GM12874 (cell line): ENCODE data around the gene ATG16L1.

Source experiments
- TF ChIP-seq, protein P1 (sequence below): IDR thresholded peaks from 2 replicates; pipeline ENCODE4 v1.5.1; 2011; ENCODE audit warnings: low read depth, mild to moderate bottlenecking, control low read depth, low read length, moderate library complexity; ENCODE audit not compliant: insufficient read depth

ATG16L1 gene

DNA sequence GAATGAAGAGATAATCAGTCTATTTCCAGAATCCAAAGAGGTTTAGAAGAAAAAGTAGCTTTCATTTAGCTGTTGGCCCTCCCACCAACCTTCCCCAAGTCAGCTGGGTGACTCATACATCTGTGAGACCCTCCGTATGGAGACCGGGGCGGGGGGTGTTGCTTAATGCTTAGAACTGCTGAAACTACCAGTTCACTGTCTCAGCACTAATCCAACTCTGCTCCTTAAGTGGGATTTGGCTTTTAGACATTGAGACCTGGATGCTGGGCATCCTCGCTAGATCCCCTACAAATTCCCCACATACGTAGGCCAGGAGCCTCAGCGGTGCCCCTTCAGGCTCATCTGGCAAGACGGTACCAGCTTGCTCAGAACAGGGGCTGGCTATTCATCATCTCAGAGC, 56.1 kb downstream of the ATG16L1 start, which contains the start of gene SAG:
Gene SAG, plus strand, starts transcription at position 252 of the 400 bp plus-strand sequence. CDS start 1,374 bp downstream, outside the sequence.
- TF ChIP-seq, protein P1, sequence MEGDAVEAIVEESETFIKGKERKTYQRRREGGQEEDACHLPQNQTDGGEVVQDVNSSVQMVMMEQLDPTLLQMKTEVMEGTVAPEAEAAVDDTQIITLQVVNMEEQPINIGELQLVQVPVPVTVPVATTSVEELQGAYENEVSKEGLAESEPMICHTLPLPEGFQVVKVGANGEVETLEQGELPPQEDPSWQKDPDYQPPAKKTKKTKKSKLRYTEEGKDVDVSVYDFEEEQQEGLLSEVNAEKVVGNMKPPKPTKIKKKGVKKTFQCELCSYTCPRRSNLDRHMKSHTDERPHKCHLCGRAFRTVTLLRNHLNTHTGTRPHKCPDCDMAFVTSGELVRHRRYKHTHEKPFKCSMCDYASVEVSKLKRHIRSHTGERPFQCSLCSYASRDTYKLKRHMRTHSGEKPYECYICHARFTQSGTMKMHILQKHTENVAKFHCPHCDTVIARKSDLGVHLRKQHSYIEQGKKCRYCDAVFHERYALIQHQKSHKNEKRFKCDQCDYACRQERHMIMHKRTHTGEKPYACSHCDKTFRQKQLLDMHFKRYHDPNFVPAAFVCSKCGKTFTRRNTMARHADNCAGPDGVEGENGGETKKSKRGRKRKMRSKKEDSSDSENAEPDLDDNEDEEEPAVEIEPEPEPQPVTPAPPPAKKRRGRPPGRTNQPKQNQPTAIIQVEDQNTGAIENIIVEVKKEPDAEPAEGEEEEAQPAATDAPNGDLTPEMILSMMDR: no peak

DNA sequence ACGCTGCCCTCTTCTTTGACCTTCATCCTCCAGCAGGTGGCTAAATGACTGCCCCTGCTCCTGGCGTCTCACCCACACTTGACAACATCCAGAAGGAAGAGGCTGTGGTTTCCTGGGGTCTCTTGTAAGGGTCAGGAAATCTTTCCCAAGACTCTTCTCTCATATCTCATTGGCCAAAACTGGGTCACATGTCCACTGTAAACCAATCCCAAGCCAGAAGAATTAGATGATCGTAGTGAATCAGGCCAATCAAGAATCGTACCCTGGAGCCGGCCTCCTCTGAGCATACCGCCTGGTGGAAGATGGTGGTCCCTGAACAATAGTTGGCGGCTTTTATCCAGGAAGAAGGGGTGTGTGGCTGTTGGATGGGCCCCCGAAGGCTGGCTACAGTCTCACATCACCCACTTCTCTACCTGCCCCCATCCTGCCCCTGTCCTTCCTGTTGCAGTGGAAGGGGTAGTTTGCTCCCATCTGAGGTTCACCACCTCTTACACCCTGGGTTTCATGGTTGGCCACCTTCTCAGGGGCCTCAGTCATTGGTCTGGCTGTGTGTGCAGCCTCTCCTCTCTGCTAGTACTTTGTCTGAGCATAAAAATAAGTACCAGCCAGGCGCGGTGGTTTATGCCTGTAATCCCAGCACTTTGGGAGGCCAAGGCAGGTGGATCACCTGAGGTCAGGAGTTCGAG, 59.9 kb downstream of the ATG16L1 start:
- TF ChIP-seq, protein P1: no peak

DNA sequence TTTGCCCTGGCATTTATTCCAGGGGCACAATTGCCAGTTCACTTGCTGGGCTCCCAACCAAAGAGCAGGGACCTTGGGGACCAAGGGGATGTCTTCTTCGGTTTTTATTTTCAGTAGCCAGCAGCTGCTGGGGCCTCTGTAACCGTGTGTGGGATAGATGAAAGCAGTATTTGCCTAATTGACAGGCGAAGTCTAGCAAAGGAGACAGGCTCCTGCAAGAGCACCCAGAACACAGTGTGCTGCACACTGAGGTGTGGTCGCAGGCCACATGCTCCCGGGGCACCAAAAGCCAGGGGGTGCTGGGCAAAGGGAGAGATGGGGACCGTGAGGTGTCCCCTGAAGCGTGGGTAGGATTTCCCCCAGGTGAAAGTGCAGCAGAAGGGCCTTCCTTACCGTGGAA, 61.4 kb downstream of the ATG16L1 start:
- TF ChIP-seq, protein P1: no peak

DNA sequence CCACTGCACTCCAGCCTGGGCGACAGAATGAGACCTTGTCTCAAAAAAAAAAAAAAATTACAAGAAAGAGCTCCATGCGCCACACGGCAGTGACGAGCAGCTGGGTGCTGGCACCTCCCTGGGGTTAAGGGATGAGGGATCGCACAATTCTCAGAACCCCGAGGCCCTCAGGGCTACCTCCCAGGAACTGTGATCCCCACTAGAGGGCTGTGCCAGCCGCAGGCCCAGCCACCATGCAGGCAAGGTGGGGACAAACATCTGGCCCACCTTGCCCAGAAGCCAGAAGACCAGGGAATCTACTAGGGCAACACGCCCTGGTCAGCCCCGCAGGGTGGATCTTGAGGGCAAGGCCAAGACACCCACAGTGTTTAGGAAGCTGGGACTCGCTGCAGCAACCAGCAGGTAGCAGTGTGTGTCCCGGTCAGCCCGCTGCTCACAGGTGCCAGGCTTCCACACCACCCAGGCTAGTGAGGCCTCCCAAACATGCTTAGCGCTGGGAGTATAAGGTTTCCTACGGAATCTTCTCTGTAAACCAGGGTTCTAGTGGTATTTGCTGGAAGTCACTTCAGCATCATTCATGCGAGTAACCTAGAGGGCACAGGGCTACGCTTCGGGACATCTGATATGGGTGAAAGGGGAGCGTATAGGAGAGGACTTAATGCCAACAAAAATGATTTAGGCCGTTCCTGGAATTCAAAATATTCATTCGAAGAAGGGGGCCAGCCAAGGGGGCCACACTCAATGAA, 62.9 kb downstream of the ATG16L1 start:
- TF ChIP-seq, protein P1: no peak

DNA sequence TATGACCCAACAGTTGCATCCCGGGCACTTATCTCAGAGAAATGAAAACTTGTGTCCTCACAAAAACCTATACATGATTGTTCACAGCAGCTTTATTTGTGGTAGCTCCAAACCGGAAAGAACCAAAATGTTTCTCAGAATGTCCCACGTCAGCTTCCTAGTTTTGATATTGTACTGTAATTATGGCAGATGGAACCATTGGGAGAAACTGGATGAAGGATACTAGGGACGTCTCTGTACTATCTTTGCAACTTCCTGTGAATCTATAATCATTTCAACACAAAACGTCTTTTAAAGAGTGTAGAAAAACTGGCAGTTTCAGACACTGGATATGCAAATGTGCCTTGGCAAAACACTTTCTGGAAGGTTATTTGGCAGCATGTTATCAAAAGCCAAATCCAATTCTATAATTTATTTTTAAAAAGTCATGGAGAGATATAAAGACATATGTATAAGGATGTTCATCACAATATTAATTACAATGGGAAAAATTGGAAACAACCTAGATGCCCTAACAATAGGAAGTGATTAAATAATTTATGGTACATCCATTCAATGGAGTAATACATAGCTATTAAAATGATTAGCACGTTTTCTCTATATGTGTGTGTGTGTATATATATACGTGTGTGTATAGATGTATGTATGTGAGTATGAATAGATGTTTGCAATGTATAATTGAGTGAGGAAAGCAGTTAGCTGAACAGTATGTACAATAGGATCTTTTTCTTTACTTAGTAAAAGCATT, 65.9 kb downstream of the ATG16L1 start:
- TF ChIP-seq, protein P1: no peak

DNA sequence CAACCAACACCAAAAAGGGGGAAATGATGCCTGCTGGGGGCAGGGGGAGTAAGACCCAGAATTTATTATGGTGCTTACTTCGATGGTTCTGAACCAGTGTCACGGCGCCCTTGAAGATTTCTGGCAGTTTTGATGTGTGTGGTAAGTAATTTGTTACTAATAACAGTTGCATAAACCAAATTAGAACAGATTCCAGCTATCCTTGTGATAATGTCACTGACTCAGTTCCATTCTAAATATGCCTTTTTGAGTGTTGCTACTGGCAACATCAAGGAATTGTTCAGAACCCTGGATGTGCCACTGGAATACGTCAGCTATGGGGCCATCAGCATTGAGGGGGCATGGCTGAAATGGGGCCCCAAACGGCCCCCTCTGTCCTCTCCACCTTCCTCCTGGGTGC, 67.8 kb downstream of the ATG16L1 start:
- TF ChIP-seq, protein P1: no peak

DNA sequence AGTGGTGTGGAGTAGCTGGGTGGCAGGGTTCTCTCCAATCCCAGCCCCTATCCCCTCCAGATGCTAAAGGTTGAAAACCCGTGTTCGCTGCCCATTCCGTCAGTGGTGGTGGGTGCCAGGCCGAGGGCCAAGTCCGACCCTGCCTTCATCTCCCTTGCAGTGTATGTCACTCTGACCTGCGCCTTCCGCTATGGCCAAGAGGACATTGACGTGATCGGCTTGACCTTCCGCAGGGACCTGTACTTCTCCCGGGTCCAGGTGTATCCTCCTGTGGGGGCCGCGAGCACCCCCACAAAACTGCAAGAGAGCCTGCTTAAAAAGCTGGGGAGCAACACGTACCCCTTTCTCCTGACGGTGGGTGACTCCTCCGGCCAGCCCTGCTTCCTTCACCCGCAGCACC, 69.0 kb downstream of the ATG16L1 start:
- TF ChIP-seq, protein P1: no peak
